Astrocyte (in vitro differentiated cells and primary cell): ENCODE measurements around the gene SOX5. TPM values are rescaled to one million over a fixed set of nuclear protein-coding genes. Genes with fewer than 3 reads are reported as not detected.

Source experiments
- DNase-seq: peaks from one replicate; pipeline ENCODE4 v3.0.0-alpha.2; 2010; ENCODE audit warnings: low read depth
- FAIRE-seq: peaks from 2 replicates; lab custom pipeline; 2011; peaks lifted over from hg19 to GRCh38; lab: Jason Lieb, UNC
- H2AFZ ChIP-seq: 2 replicates; pipeline ENCODE4 v1.6.0; 2012; ENCODE audit warnings: low read depth, low read length, inconsistent platforms
- H3K27ac ChIP-seq: 2 replicates; pipeline ENCODE4 v1.5.1; 2011; ENCODE audit warnings: low read depth, low read length, inconsistent platforms
- H3K27me3 ChIP-seq: 2 replicates; pipeline ENCODE4 v1.6.0; 2011; ENCODE audit warnings: low read length, inconsistent platforms; ENCODE audit not compliant: insufficient read depth
- H3K36me3 ChIP-seq: 2 replicates; pipeline ENCODE4 v1.5.1; 2011; ENCODE audit warnings: low read length, inconsistent platforms; ENCODE audit not compliant: insufficient read depth
- H3K4me1 ChIP-seq: 2 replicates; pipeline ENCODE4 v1.5.1; 2011; ENCODE audit warnings: low read length, inconsistent platforms; ENCODE audit not compliant: insufficient read depth
- H3K4me2 ChIP-seq: 2 replicates; pipeline ENCODE4 v1.6.0; 2012; ENCODE audit warnings: low read length, inconsistent platforms
- H3K4me3 ChIP-seq: 2 replicates; pipeline ENCODE4 v1.5.1; 2011; ENCODE audit warnings: low read depth, mild to moderate bottlenecking, low read length, inconsistent platforms; ENCODE audit not compliant: insufficient read depth
- H3K79me2 ChIP-seq: 2 replicates; pipeline ENCODE4 v1.6.0; 2012; ENCODE audit warnings: mild to moderate bottlenecking, low read length, inconsistent platforms; ENCODE audit not compliant: insufficient read depth
- H3K9ac ChIP-seq: 2 replicates; pipeline ENCODE4 v1.6.0; 2012; ENCODE audit warnings: mild to moderate bottlenecking, low read length, inconsistent platforms
- H3K9me3 ChIP-seq: 2 replicates; pipeline ENCODE4 v1.5.1; 2012; ENCODE audit warnings: low read depth, mild to moderate bottlenecking, low read length, inconsistent platforms; ENCODE audit not compliant: insufficient read depth
- H4K20me1 ChIP-seq: 2 replicates; pipeline ENCODE4 v1.6.0; 2012; ENCODE audit warnings: low read length, inconsistent platforms; ENCODE audit not compliant: insufficient read depth
- H3K27ac Mint-ChIP-seq: one replicate; pipeline ENCODE4 v1.8.0; 2021; ENCODE audit warnings: mild to moderate bottlenecking, mixed read lengths; ENCODE audit not compliant: unreplicated experiment
- H3K27me3 Mint-ChIP-seq: one replicate; pipeline ENCODE4 v1.8.0; 2021; ENCODE audit warnings: low read depth, mixed read lengths; ENCODE audit not compliant: unreplicated experiment
- H3K36me3 Mint-ChIP-seq: one replicate; pipeline ENCODE4 v1.8.0; 2021; ENCODE audit warnings: low read depth, mixed read lengths; ENCODE audit not compliant: unreplicated experiment
- H3K4me1 Mint-ChIP-seq: one replicate; pipeline ENCODE4 v1.8.0; 2021; ENCODE audit warnings: low read depth, mixed read lengths; ENCODE audit not compliant: unreplicated experiment
- H3K4me3 Mint-ChIP-seq: one replicate; pipeline ENCODE4 v1.8.0; 2021; ENCODE audit warnings: mild to moderate bottlenecking, moderate library complexity, mixed read lengths; ENCODE audit not compliant: unreplicated experiment
- H3K9me3 Mint-ChIP-seq: one replicate; pipeline ENCODE4 v1.8.0; 2021; ENCODE audit warnings: mild to moderate bottlenecking, mixed read lengths; ENCODE audit not compliant: unreplicated experiment
- EZH2 ChIP-seq: IDR thresholded peaks from 2 replicates; pipeline ENCODE4 v1.6.1; 2012; ENCODE audit warnings: mild to moderate bottlenecking, low read length, inconsistent platforms; ENCODE audit not compliant: insufficient read depth
- total RNA-seq: library from RNA; stranded (reverse); gene quantifications from 2 replicates; pipeline ENCODE4 v1.2.1, GENCODE V29; 2021
- TF ChIP-seq, protein P1 (sequence below): IDR thresholded peaks from 2 replicates; pipeline ENCODE4 v1.5.1; 2011; ENCODE audit warnings: low read depth, mild to moderate bottlenecking, inconsistent platforms, low read length, moderate library complexity; ENCODE audit not compliant: insufficient read depth

Gene SOX5
- total RNA-seq, 1 donor from 2014 or later = 13.7 TPM

DNA sequence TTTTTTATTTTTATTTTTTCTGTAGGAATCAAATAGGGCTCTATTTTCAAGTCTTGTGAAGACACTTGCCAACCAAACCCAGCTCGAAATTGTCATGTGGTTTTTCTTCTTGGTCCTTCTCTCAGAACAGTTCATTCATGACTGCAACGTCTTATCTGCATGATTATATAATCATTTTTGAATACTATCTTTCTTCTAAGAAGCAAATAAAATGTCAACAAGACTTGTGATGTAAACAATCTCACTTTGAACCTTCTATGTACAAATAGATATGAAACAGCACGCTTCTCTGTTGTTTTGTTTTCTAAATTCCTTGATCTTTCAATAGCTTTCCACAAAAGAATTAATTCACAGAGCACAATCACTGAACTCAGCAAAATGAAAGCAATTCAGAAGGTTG, 320.7 kb downstream of the SOX5 start:
- peaks cover 5% of the 10 kb centered on the region for H3K4me1 Mint-ChIP-seq
- no peaks in the 10 kb centered on the region for H3K27me3 Mint-ChIP-seq
- Histone ChIP-seq H3K4me2 (no peak overlapping the region), H4K20me1 (no peaks in the 10 kb centered on the region), H3K9me3 (no peaks in the 10 kb centered on the region), H3K9ac (no peak overlapping the region), H3K27ac (no peak overlapping the region), H3K4me3 (no peak overlapping the region), H3K27me3 (no peaks in the 10 kb centered on the region), H3K4me1 (no peaks in the 10 kb centered on the region), H3K36me3 (no peaks in the 10 kb centered on the region), H2AFZ (no peak overlapping the region), H3K79me2 (no peaks in the 10 kb centered on the region)
- no peaks in the 10 kb centered on the region for H3K36me3 Mint-ChIP-seq
- no peaks in the 10 kb centered on the region for H3K9me3 Mint-ChIP-seq
- TF ChIP-seq, protein P1, sequence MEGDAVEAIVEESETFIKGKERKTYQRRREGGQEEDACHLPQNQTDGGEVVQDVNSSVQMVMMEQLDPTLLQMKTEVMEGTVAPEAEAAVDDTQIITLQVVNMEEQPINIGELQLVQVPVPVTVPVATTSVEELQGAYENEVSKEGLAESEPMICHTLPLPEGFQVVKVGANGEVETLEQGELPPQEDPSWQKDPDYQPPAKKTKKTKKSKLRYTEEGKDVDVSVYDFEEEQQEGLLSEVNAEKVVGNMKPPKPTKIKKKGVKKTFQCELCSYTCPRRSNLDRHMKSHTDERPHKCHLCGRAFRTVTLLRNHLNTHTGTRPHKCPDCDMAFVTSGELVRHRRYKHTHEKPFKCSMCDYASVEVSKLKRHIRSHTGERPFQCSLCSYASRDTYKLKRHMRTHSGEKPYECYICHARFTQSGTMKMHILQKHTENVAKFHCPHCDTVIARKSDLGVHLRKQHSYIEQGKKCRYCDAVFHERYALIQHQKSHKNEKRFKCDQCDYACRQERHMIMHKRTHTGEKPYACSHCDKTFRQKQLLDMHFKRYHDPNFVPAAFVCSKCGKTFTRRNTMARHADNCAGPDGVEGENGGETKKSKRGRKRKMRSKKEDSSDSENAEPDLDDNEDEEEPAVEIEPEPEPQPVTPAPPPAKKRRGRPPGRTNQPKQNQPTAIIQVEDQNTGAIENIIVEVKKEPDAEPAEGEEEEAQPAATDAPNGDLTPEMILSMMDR = no peak
- TF ChIP-seq EZH2 = no peak
- no peak overlapping the region for H3K27ac Mint-ChIP-seq
- FAIRE-seq = no peak
- no peak overlapping the region for H3K4me3 Mint-ChIP-seq
- DNase-seq = no peak

DNA sequence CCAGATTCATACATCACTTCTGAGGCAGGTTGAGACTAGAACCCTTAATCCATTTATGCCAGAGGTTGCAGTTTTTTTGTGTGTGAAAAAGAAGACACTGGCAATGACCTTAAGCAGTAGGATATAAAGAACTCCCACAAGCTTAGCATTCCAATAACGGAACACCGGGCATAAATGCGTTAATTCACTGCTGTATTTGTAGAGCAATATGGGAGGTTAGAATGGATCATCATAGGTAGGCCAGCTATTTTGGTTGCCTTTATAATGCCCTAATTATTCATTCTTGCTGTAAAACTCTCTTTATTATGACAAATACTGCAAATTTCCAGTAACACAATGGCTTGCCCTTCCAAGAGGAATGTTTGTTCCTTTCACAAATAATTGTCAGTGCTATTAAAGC, 322.7 kb downstream of the SOX5 start:
- no peak overlapping the region for H3K4me3 Mint-ChIP-seq
- no peaks in the 10 kb centered on the region for H4K20me1 ChIP-seq
- no peaks in the 10 kb centered on the region for H3K27me3 Mint-ChIP-seq
- no peak for TF ChIP-seq EZH2
- TF ChIP-seq, protein P1 = no peak
- H3K27ac Mint-ChIP-seq = no peak overlapping the region
- no peak overlapping the region for H3K27ac ChIP-seq
- H3K9me3 ChIP-seq = no peaks in the 10 kb centered on the region
- no peaks in the 10 kb centered on the region for H3K79me2 ChIP-seq
- no peaks in the 10 kb centered on the region for H3K4me1 Mint-ChIP-seq
- DNase-seq (no peak), FAIRE-seq (no peak)
- no peak overlapping the region for H3K4me2 ChIP-seq
- no peak overlapping the region for H2AFZ ChIP-seq
- no peaks in the 10 kb centered on the region for H3K36me3 ChIP-seq
- H3K27me3 ChIP-seq = no peaks in the 10 kb centered on the region
- no peaks in the 10 kb centered on the region for H3K9me3 Mint-ChIP-seq
- no peaks in the 10 kb centered on the region for H3K36me3 Mint-ChIP-seq
- H3K9ac ChIP-seq = no peak overlapping the region
- H3K4me3 ChIP-seq = no peak overlapping the region
- no peaks in the 10 kb centered on the region for H3K4me1 ChIP-seq

DNA sequence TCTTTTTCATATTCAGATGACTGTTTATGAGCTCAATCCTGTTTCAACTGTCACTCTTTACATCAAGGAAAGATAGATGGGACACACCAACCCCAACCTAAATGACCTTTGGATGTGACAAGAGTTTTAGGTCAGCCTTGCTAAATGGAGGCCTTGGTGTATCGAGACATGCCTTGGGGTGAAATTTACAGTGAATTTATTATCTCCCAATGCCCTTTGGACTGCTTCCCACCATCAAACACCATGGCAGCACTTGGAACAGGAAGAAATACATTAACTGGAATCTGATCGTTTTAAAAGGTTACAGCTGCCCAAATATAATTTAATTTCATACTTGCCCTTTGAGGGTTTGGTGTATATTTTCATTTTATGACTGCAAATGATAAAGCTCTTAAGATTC, 327.6 kb downstream of the SOX5 start:
- no peaks in the 10 kb centered on the region for H3K9me3 ChIP-seq
- H3K27ac ChIP-seq = no peak overlapping the region
- no peak overlapping the region for H3K27ac Mint-ChIP-seq
- no peaks in the 10 kb centered on the region for H3K4me1 ChIP-seq
- no peak overlapping the region for H3K9ac ChIP-seq
- no peak for DNase-seq
- H3K27me3 ChIP-seq = no peaks in the 10 kb centered on the region
- no peaks in the 10 kb centered on the region for H3K27me3 Mint-ChIP-seq
- H2AFZ ChIP-seq = no peak overlapping the region
- H3K4me3 Mint-ChIP-seq = no peak overlapping the region
- H4K20me1 ChIP-seq = no peaks in the 10 kb centered on the region
- H3K4me1 Mint-ChIP-seq = no peaks in the 10 kb centered on the region
- no peak overlapping the region for H3K4me3 ChIP-seq
- H3K79me2 ChIP-seq = no peaks in the 10 kb centered on the region
- no peaks in the 10 kb centered on the region for H3K36me3 ChIP-seq
- FAIRE-seq = no peak
- no peaks in the 10 kb centered on the region for H3K36me3 Mint-ChIP-seq
- TF ChIP-seq, protein P1 = no peak
- TF ChIP-seq EZH2 = no peak
- H3K9me3 Mint-ChIP-seq = no peaks in the 10 kb centered on the region
- no peak overlapping the region for H3K4me2 ChIP-seq
